Activated CD8-positive, alpha-beta memory T cell treated with anti-CD3 and anti-CD28 coated beads, Interleukin-2, amount 50 U/mL, for 24 hours (primary cell): Measurements from ENCODE around the gene CYP2A6.
"Not testable (repeated sequence)": the region's sequence is repeated elsewhere in the genome, so short reads cannot be mapped to it uniquely, and the experiment has no call there.

Source experiments
- DNase-seq: peaks from one replicate; pipeline ENCODE4 v3.0.0-alpha.2; 2020; ENCODE audit errors: extremely low read depth

The CYP2A6 gene

GRCh38 chr19:40850277-40850676, at the start of gene CYP2A6:
Gene CYP2A6 (minus strand): TSS chr19:40850447. CDS start chr19:40850426, 21 bp downstream.
- DNase-seq, result not testable (repeated sequence)

DNA sequence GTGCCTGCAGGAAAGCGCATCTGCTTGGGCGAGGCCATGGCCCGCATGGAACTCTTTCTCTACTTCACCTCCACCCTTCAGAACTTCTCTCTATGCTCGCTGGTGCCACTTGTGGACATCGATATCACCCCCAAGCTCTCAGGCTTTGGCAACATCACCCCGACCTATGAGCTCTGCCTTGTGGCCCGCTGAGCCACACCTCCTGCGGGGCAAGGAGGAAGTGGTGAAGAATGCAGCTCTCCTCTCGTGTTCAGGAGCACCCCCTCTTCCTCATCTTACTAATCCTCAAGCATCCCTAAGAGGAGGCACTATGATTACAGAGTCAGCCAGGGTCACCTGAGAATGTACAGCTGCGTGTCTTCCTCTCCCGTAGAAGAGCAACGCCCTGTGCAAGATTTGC, 49.7 kb upstream of the CYP2A6 start:
- DNase-seq, result not testable (repeated sequence)

DNA sequence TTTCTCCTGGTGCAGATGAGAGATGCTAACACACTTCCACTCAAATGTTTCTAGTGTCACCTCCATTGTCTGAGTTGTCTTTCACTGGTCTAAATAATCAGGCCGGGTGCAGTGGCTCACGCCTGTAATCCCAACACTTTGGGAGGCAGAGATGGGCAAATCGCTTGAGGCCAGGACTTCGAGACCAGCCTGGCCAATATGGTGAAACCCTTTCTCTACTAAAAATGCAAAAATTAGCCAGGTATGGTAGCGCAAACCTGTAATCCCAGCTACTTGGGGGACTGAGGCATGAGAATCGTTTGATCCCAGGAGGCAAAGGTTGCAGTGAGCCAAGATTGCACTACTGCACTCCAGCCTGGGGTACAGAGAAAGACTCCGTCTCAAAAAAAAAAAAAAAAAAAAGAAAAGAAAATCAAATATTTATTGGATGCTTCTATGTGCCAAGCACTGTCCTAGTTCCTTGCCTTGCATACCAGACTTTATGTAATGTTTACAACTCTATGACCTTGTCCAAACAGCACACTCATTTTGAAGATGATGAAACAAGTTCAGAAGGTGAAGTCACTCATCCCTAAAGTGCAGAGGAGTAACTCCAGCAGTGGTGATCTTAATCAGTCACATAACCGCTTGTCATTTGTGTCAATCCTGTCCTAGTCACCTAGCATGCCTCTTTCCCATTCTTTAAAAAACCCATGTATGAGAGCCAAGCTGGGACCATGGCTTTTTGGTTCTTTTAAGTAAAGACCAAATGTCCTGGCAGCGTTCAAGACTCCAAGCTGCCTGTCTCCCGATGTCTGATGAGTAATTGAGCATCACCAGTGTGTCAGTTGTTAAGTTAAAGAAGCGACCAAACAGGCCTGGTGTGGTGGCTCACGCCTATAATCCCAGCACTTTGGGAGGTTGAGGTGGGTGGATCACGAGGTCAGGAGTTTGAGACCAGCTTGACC, 46.9 kb upstream of the CYP2A6 start:
- DNase-seq, result not testable (repeated sequence)

- DNase-seq, result no peak
Measured at GRCh38 chr19:40896418-40896796, 46.2 kb upstream of the CYP2A6 start.

DNA sequence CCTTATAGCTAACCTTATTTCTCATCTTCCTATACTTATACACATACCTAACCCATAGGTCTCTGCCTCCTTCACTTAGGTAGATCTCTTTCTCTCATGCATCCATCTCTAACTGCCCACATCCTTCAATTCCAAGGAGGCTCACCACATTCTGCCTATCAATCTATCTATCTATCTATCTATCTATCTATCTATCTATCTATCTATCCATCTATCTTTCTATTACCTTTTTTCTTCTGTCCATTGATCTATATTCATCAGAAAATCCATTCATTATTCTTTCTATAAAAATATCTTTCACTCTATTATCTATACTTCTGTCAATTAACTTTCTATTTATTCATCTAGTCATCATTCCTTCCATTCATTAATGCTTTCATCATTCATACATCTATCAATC, 42.9 kb upstream of the CYP2A6 start:
- no peak for DNase-seq

GRCh38 chr19:40889366-40889765, 39.1 kb upstream of the CYP2A6 start:
- no peak for DNase-seq

DNA sequence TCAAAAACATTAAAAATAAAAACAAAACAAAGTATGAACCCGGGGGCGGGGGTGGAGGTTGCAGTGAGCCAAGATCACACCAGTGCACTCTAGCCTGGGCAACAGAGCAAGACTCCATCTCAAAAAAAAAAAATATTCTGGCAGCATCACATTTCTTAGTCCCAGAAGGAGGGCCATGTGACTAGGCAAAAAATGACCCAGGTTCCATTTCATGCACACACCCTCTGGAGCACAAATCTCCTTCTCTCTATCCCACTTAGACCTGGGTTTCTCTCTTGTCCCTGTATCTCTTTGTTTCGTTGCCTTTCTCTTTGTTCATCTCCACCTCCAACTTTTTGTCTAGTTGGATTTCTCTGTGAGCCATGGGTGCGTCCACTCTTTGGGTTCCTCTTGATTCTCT, 37.9 kb upstream of the CYP2A6 start:
- DNase-seq, result no peak

DNA sequence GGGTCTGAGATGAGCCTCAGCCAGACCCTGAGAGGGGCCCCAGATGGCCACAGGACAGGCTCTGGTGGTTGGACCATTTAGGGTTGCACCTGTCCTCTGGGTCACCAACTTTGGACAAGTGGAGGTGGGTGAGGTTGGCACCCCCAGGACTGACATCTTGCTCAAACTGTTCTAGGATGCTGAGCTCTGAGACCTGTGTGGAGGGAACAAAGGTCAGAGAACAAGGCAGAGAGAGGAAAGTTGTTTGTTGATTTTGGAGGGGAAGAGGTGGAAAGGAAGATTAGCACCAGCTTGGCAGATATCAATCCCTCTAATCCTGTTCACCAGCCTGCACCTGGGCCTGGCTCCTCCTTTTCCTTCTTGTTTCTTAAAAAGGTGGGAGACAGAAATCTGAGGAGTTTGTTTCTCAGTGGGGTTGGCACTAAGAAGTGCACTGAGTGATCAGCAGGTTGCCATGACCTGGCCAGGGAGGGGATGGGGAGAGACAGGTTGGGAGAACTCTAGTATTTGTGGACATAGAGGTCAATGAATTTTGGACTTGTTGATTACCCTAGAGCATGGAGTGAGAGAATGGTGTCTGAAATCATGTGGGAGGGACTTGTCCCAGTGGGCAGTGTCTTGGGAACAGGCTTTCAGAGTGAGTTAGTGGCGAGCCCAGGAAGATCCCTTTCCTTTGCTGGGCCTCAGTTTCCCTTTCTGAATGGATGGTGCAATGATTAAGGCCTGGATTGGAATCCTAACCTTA, 34.1 kb upstream of the CYP2A6 start:
- not testable (repeated sequence) for DNase-seq

- DNase-seq, result not testable (repeated sequence)
Measured at GRCh38 chr19:40882062-40882461, 31.8 kb upstream of the CYP2A6 start, which contains the start of gene CYP2A7. Gene CYP2A7 (minus strand): TSS chr19:40882231. CDS start chr19:40882210, 21 bp downstream.

DNA sequence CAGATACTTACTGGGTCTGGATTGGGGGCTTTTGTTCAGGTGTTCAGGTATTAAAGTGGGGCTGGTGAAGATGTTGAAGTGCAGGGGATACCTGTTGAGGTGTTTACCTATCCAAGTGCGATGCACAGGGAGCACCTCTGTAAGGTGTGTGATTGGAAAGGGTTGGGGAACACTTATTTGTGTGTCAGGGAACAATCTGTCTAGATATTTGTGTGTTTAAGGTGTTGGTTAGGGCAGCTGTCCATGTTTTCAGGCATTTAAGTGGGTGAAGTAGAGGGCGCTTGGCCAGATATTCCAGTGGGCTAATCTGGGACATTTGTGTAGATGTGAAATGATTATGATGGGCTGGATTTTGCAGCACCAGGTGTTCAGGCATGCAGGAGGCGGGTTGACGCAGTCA, 29.1 kb upstream of the CYP2A6 start:
- DNase-seq, result not testable (repeated sequence)

GRCh38 chr19:40875526-40875951, 25.3 kb upstream of the CYP2A6 start:
- peak; percentile 75 for DNase-seq

- not testable (repeated sequence) for DNase-seq
Measured at GRCh38 chr19:40874874-40875273, 24.6 kb upstream of the CYP2A6 start.

- not testable (repeated sequence) for DNase-seq
Measured at GRCh38 chr19:40873873-40874272, 23.6 kb upstream of the CYP2A6 start.

- DNase-seq, result no peak
Measured at GRCh38 chr19:40872209-40872608, 22.0 kb upstream of the CYP2A6 start.

GRCh38 chr19:40867701-40868100, 17.5 kb upstream of the CYP2A6 start:
- no peak for DNase-seq

GRCh38 chr19:40864739-40865496, 14.7 kb upstream of the CYP2A6 start:
- not testable (repeated sequence) for DNase-seq

- DNase-seq, result no peak
Measured at GRCh38 chr19:40862785-40863184, 12.5 kb upstream of the CYP2A6 start.

DNA sequence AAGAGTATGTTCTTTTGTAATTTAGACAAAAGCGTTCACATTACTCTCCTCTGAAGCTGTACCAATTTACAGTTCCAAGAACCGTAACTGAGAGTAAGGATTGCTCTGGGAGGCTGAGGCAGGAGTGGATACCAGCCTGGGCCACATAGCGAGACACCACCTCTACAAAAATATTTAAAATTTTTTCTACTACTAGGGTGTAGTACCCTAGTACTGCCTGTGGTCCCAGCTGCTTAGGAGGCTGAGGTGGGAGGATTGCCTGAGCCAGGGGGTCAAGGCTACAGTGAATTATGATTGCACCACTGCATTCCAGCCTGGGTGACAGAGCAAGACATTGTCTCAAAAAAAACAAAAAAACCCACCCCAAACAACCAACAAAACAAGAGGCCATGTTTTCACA, 12.1 kb upstream of the CYP2A6 start:
- DNase-seq, result no peak

GRCh38 chr19:40858109-40858508, 7.9 kb upstream of the CYP2A6 start:
- no peak for DNase-seq

GRCh38 chr19:40852467-40853152, 2.4 kb upstream of the CYP2A6 start:
- DNase-seq, result not testable (repeated sequence)

DNA sequence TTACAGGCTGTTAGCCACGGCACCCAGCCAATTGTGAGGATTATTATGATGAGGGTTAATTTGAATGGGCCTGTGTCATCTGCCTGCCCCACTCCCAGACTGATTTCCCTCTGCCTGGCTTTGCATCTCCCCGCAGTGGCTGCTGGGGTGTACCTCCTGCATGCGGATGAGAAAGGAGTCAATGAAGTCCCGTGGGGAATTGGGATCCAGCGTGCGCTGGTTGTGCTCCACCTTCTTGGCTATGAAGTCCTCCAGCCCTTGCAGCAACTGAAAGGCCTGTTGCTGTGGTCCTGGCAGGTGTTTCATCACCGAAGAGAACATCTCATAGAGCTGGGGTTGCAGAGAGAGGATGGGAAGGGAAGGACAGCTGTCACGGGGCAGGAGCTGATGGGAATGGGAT, 3.5 kb downstream of the CYP2A6 start:
- DNase-seq, result not testable (repeated sequence)
